Progenitor cell of endocrine pancreas (in vitro differentiated cells): ENCODE results near the gene TET2. TPM values are rescaled to one million over a fixed set of nuclear protein-coding genes. Genes with fewer than 3 reads are reported as not detected.

Experiments
- DNase-seq: peaks from one replicate; pipeline ENCODE4 v3.0.0; 2021; ENCODE audit warnings: low spot score; ENCODE audit not compliant: unreplicated experiment
- H3K27ac Mint-ChIP-seq: 2 replicates; pipeline ENCODE4 v1.8.0; 2021; ENCODE audit warnings: mild to moderate bottlenecking, moderate library complexity, mixed read lengths
- H3K27me3 Mint-ChIP-seq: 2 replicates; pipeline ENCODE4 v1.8.0; 2021; ENCODE audit warnings: mixed read lengths
- H3K36me3 Mint-ChIP-seq: 2 replicates; pipeline ENCODE4 v1.8.0; 2022; ENCODE audit warnings: mixed read lengths; ENCODE audit not compliant: insufficient read depth
- H3K4me1 Mint-ChIP-seq: 2 replicates; pipeline ENCODE4 v1.8.0; 2021; ENCODE audit warnings: low read depth, mixed read lengths
- H3K4me3 Mint-ChIP-seq: 2 replicates; pipeline ENCODE4 v1.8.0; 2021; ENCODE audit warnings: low read depth, mild to moderate bottlenecking, moderate library complexity, mixed read lengths
- H3K9me3 Mint-ChIP-seq: 2 replicates; pipeline ENCODE4 v1.8.0; 2021; ENCODE audit warnings: low read depth, mixed read lengths
- CTCF ChIP-seq: fragments of 200-600 bp; sonication (generic); IDR thresholded peaks from one replicate; pipeline ENCODE4 v1.5.0; 2021; ENCODE audit warnings: antibody characterized with exemption, mild to moderate bottlenecking; ENCODE audit not compliant: unreplicated experiment
- total RNA-seq: library from RNA; stranded (reverse); gene quantifications from 2 replicates; pipeline ENCODE4 v1.2.1, GENCODE V29; 2021

TET2 gene
- total RNA-seq, 1 donor from 2014 or later, result 37.2 TPM

GRCh38 chr4:105240037-105240436 lies 93.4 kb downstream of the TET2 start:
- no peaks in the 10 kb centered on the region for H3K27me3 Mint-ChIP-seq
- peaks cover 30% of the 10 kb centered on the region for H3K36me3 Mint-ChIP-seq
- no peak for TF ChIP-seq CTCF
- H3K9me3 Mint-ChIP-seq, result no peaks in the 10 kb centered on the region
- H3K4me3 Mint-ChIP-seq, result no peak overlapping the region
- H3K27ac Mint-ChIP-seq, result no peak overlapping the region
- H3K4me1 Mint-ChIP-seq, result no peaks in the 10 kb centered on the region
- DNase-seq, result no peak

GRCh38 chr4:105241451-105241850 lies 94.8 kb downstream of the TET2 start:
- Mint-ChIP-seq H3K4me1 (no peaks in the 10 kb centered on the region), H3K27me3 (no peaks in the 10 kb centered on the region), H3K36me3 (peaks cover 21% of the 10 kb centered on the region), H3K4me3 (no peak overlapping the region), H3K9me3 (no peaks in the 10 kb centered on the region), H3K27ac (no peak overlapping the region)
- no peak for DNase-seq
- TF ChIP-seq CTCF, result no peak

- Mint-ChIP-seq H3K36me3 (peaks cover 18% of the 10 kb centered on the region), H3K9me3 (no peaks in the 10 kb centered on the region)
Observed at GRCh38 chr4:105243446-105243845, 96.8 kb downstream of the TET2 start.

GRCh38 chr4:105246712-105247111 lies 100.0 kb downstream of the TET2 start:
- TF ChIP-seq CTCF, result no peak
- Mint-ChIP-seq H3K4me3 (no peak overlapping the region), H3K36me3 (peaks cover 15% of the 10 kb centered on the region), H3K27me3 (no peaks in the 10 kb centered on the region), H3K9me3 (no peaks in the 10 kb centered on the region), H3K4me1 (no peaks in the 10 kb centered on the region), H3K27ac (no peak overlapping the region)
- no peak for DNase-seq

More at GRCh38 chr4:105243446-105243845, 96.8 kb downstream of the TET2 start:
- Mint-ChIP-seq H3K4me3 (no peak overlapping the region), H3K27me3 (no peaks in the 10 kb centered on the region), H3K4me1 (no peaks in the 10 kb centered on the region), H3K27ac (no peak overlapping the region)
- no peak for TF ChIP-seq CTCF
- no peak for DNase-seq

GRCh38 chr4:105248613-105249012 lies 101.9 kb downstream of the TET2 start:
- DNase-seq, result no peak
- Mint-ChIP-seq H3K4me3 (no peak overlapping the region), H3K36me3 (peaks cover 26% of the 10 kb centered on the region), H3K9me3 (peaks cover 7% of the 10 kb centered on the region), H3K4me1 (no peaks in the 10 kb centered on the region), H3K27ac (no peak overlapping the region), H3K27me3 (no peaks in the 10 kb centered on the region)
- no peak for TF ChIP-seq CTCF
